HG03575 (cell line): ENCODE measurements around the gene CHMP4A.
"Not testable (repeated sequence)": the region's sequence is repeated elsewhere in the genome, so short reads cannot be mapped to it uniquely, and the experiment has no call there.

Experiments
- ATAC-seq: cut with Tn5 transposase; IDR thresholded peaks from one replicate; pipeline ENCODE4 v1.9.1; 2021; ENCODE audit not compliant: unreplicated experiment, insufficient number of reproducible peaks, low FRiP score; ENCODE audit errors: extremely low read depth

The CHMP4A gene

GRCh38 chr14:24202538-24202937, 10.8 kb downstream of the CHMP4A start:
- ATAC-seq, result not testable (repeated sequence)

- no peak for ATAC-seq
These were observed 14.3 kb downstream of the CHMP4A start for GRCh38 chr14:24198814-24199524.

GRCh38 chr14:24197056-24197450, 16.2 kb downstream of the CHMP4A start:
- ATAC-seq, result no peak

GRCh38 chr14:24196071-24197055, 16.9 kb downstream of the CHMP4A start:
- no peak for ATAC-seq

- ATAC-seq, result peak; percentile 46
These were observed 17.9 kb downstream of the CHMP4A start, which contains the start of gene TM9SF1 for GRCh38 chr14:24195186-24196070. TM9SF1 (minus strand) TSS chr14:24195441; CDS start chr14:24195019, 422 bp downstream.

GRCh38 chr14:24194873-24195185, 18.5 kb downstream of the CHMP4A start:
- no peak for ATAC-seq

- ATAC-seq, result no peak
These were observed 19.0 kb downstream of the CHMP4A start for GRCh38 chr14:24194186-24194872.

GRCh38 chr14:24192933-24193332, 20.4 kb downstream of the CHMP4A start:
- ATAC-seq, result no peak

- ATAC-seq, result no peak
These were observed 22.9 kb downstream of the CHMP4A start for GRCh38 chr14:24190416-24190815.

- no peak for ATAC-seq
These were observed 23.8 kb downstream of the CHMP4A start for GRCh38 chr14:24189460-24189859.

- ATAC-seq, result no peak
These were observed 24.3 kb downstream of the CHMP4A start for GRCh38 chr14:24189059-24189375.

- ATAC-seq, result peak; percentile 62
These were observed 24.8 kb downstream of the CHMP4A start, which contains the start of gene IPO4 for GRCh38 chr14:24188251-24189058. IPO4 (minus strand) TSS chr14:24188816; CDS start chr14:24188787, 29 bp downstream.

- no peak for ATAC-seq
These were observed 25.8 kb downstream of the CHMP4A start for GRCh38 chr14:24187539-24187915.

GRCh38 chr14:24186831-24187538, 26.3 kb downstream of the CHMP4A start:
- ATAC-seq, result no peak

GRCh38 chr14:24185741-24186140, 27.5 kb downstream of the CHMP4A start:
- no peak for ATAC-seq

- no peak for ATAC-seq
These were observed 28.3 kb downstream of the CHMP4A start for GRCh38 chr14:24185026-24185425.
